Bronchial epithelial cell (primary cell): ENCODE measurements around the gene SUPT6H. TPM values are rescaled to one million over a fixed set of nuclear protein-coding genes. Genes with fewer than 3 reads are reported as not detected.

Experiments used
- DNase-seq: peaks from one replicate; pipeline ENCODE4 v3.0.0-alpha.2; 2010; ENCODE audit warnings: low read depth
- FAIRE-seq: peaks from 2 replicates; lab custom pipeline; 2011; peaks lifted over from hg19 to GRCh38; lab: Jason Lieb, UNC
- H3K27me3 ChIP-seq: 2 replicates; pipeline ENCODE4 v1.5.1; 2011; ENCODE audit warnings: low read length; ENCODE audit not compliant: control insufficient read depth, insufficient read depth
- H3K36me3 ChIP-seq: 2 replicates; pipeline ENCODE4 v1.5.1; 2011; ENCODE audit warnings: low read length; ENCODE audit not compliant: control insufficient read depth, insufficient read depth
- H3K4me3 ChIP-seq: 2 replicates; pipeline ENCODE4 v1.5.1; 2011; ENCODE audit warnings: mild to moderate bottlenecking, low read depth, low read length, control low read depth
- CTCF ChIP-seq: IDR thresholded peaks from 2 replicates; pipeline ENCODE4 v1.5.1; 2011; ENCODE audit warnings: mild to moderate bottlenecking, moderate library complexity, low read length, control low read depth, inconsistent platforms; ENCODE audit not compliant: insufficient read depth, severe bottlenecking
- total RNA-seq: library from RNA; depleted of rRNA; stranded (reverse); fragments of >200 nt; gene quantifications from 2 replicates; pipeline ENCODE4 v1.2.1, GENCODE V29; 2014

SUPT6H gene
- total RNA-seq, 1 donor from 2014 or later = 23.2 TPM

GRCh38 chr17:28644787-28645575, 17.0 kb upstream of the SUPT6H start, which contains the start of gene BLTP2:
Gene BLTP2 (minus strand): TSS chr17:28645158. CDS start chr17:28645056, 102 bp downstream.
- H3K36me3 ChIP-seq = peaks cover 23% of the 10 kb centered on the region
- DNase-seq (peak; percentile 85), FAIRE-seq (no peak)
- H3K27me3 ChIP-seq = no peaks in the 10 kb centered on the region
- H3K4me3 ChIP-seq = peak within 1 kb of the TSS; percentile 64
- TF ChIP-seq CTCF = no peak

GRCh38 chr17:28645576-28645939, 16.4 kb upstream of the SUPT6H start:
- Histone ChIP-seq H3K27me3 (no peaks in the 10 kb centered on the region), H3K36me3 (peaks cover 20% of the 10 kb centered on the region), H3K4me3 (peak overlapping the region; percentile 64)
- no peak for DNase-seq
- no peak for TF ChIP-seq CTCF
- FAIRE-seq = no peak

GRCh38 chr17:28646039-28646754, 15.8 kb upstream of the SUPT6H start:
- no peak for FAIRE-seq
- peaks cover 20% of the 10 kb centered on the region for H3K36me3 ChIP-seq
- H3K4me3 ChIP-seq = no peak overlapping the region
- DNase-seq = no peak
- no peaks in the 10 kb centered on the region for H3K27me3 ChIP-seq
- TF ChIP-seq CTCF = no peak

- H3K36me3 ChIP-seq = peaks cover 10% of the 10 kb centered on the region
- FAIRE-seq = no peak
- DNase-seq = no peak
- H3K27me3 ChIP-seq = no peaks in the 10 kb centered on the region
- no peak for TF ChIP-seq CTCF
- no peak overlapping the region for H3K4me3 ChIP-seq
These were observed 13.3 kb upstream of the SUPT6H start for GRCh38 chr17:28648698-28649097.

GRCh38 chr17:28655160-28655559, 6.8 kb upstream of the SUPT6H start:
- no peak for DNase-seq
- Histone ChIP-seq H3K27me3 (no peaks in the 10 kb centered on the region), H3K36me3 (peaks cover 9% of the 10 kb centered on the region), H3K4me3 (no peak overlapping the region)
- no peak for FAIRE-seq
- TF ChIP-seq CTCF = no peak
